Stomach (tissue), 4 donors: ENCODE results near the gene VWA5A.

Experiments
- CTCF ChIP-seq, 7 experiments: fragments of 450-650 bp in 4 of 7; fragments of 200-600 bp in 3 of 7; sonication (generic) in 3 of 7; IDR thresholded peaks; one replicate each; pipeline ENCODE4 v1.5.1; 2016 to 2019; ENCODE audit warnings: antibody characterized with exemption in 7 of 7, control low read depth in 2 of 7, mild to moderate bottlenecking in 1 of 7
- POLR2AphosphoS5 ChIP-seq, 3 donors: sonication (generic); formaldehyde crosslinking; IDR thresholded peaks; one replicate each; pipeline ENCODE4 v1.6.1; 2016; ENCODE audit warnings: antibody characterized with exemption in 3 of 3

DNA sequence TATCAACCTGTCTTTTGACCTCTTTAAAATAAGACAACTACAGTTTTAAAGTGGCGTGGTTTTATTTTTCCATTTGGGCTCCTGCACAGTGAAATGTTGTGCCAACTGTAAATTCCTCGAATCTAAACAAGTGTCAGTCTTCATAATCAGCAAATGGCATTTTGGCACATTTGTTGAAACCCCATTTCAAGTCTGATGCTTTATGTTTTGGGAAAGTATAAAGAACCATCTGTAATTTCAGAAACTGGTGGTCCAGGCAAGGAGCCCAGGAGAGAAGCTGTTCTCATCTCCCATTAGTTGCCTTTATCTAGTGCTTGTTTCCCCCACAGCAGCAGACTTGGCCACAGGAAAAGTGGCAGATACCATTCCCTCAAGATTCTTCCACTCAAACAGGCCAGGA is 32.7 kb downstream of the VWA5A start:
- no peak for TF ChIP-seq CTCF (IDR thresholded peaks at IDR 0.05)
- TF ChIP-seq POLR2AphosphoS5 (IDR thresholded peaks at IDR 0.05): no peak
